Measurements from ENCODE around the gene CCL5. TPM values are rescaled to one million over a fixed set of nuclear protein-coding genes. Genes with fewer than 3 reads are reported as not detected.

The CCL5 gene
- polyA plus RNA-seq, 2 of the 4 experiments (the other 2 are of a cell fraction): 0.12 to 0.31 TPM

GRCh38 chr17:35889818-35890773, 9.9 kb upstream of the CCL5 start:
- FAIRE-seq: no peak
- ChIA-PET POLR2A (no interaction called here), CTCF (interaction anchor here (1.1 kb wide), 1 partner anchor 126 kb away, joined by 4 read pairs; no protein-coding TSS in a partner anchor)
- no peaks in the 10 kb centered on the region for H3K9me3 ChIP-seq
- H3K4me3 ChIP-seq: no peak overlapping the region
- peak in 1 of 2 experiments; percentile 41; a peak in 3 of 6 replicates for ATAC-seq
- peaks cover 15% of the 10 kb centered on the region for H3K4me1 ChIP-seq
- H3K27ac ChIP-seq: peak overlapping the region in 1 of 2 experiments; percentile 65; a peak in 4 of 6 replicates
- H3K4me2 ChIP-seq: peak overlapping the region; percentile 50
- no peak for TF ChIP-seq ZSCAN20 (CRISPR knock-in tag; IDR thresholded peaks at IDR 0.05)
- TF ChIP-seq KDM1A (IDR thresholded peaks at IDR 0.05; ENCODE audit: low read depth): no peak
- TF ChIP-seq CTCF (IDR thresholded peaks at IDR 0.05): no peak
- TF ChIP-seq CHD4 (IDR thresholded peaks at IDR 0.05; ENCODE audit: borderline replicate concordance): no peak
- TF ChIP-seq MYC (IDR thresholded peaks at IDR 0.05; ENCODE audit: borderline replicate concordance, low read length): no peak
- no peak for TF ChIP-seq RCOR1 (IDR thresholded peaks at IDR 0.05; ENCODE audit: low read depth, low read length)
- TF ChIP-seq CEBPB (IDR thresholded peaks at IDR 0.05): no peak
- no peak for TF ChIP-seq REST (IDR thresholded peaks at IDR 0.05)
- no peak for TF ChIP-seq HOXB13 (CRISPR knock-in tag; IDR thresholded peaks at IDR 0.05; ENCODE audit: low read depth)
- TF ChIP-seq MAX (IDR thresholded peaks at IDR 0.05): no peak
- TF ChIP-seq EHMT2 (IDR thresholded peaks at IDR 0.05; ENCODE audit: low read depth): no peak
- no peak for TF ChIP-seq HDAC2 (IDR thresholded peaks at IDR 0.05)
- no peak for TF ChIP-seq POLR2AphosphoS2 (conservative IDR thresholded peaks at IDR 0.05; ENCODE audit: low read length)
- TF ChIP-seq FOSL2 (IDR thresholded peaks at IDR 0.05): no peak
- no peak for TF ChIP-seq FOSL2 (CRISPR knock-in tag; IDR thresholded peaks at IDR 0.05)
- 48% methylated on average over 2 of the region's 2 CpGs for WGBS (ENCODE audit: missing lambda C conversion rate)
- DNase-seq (ENCODE audit: low read depth in 1 of 2, low spot score in 1 of 2): peak in 1 of 2 experiments; percentile 13

- no peak for ATAC-seq
- Histone ChIP-seq H3K27ac (no peak overlapping the region), H3K4me3 (no peak overlapping the region), H3K4me1 (peaks cover 15% of the 10 kb centered on the region), H3K9me3 (no peaks in the 10 kb centered on the region), H3K4me2 (no peak overlapping the region)
- no peak for FAIRE-seq
- no peak for TF ChIP-seq GATA3 (IDR thresholded peaks at IDR 0.05; ENCODE audit: borderline replicate concordance)
- no peak for TF ChIP-seq POLR2A (IDR thresholded peaks at IDR 0.05; ENCODE audit: low read length)
- no peak for TF ChIP-seq MAX (IDR thresholded peaks at IDR 0.05)
- no peak for TF ChIP-seq HEYL (CRISPR knock-in tag; IDR thresholded peaks at IDR 0.05)
- no peak for TF ChIP-seq HDAC2 (IDR thresholded peaks at IDR 0.05)
- no peak for TF ChIP-seq MAZ (IDR thresholded peaks at IDR 0.05; ENCODE audit: borderline replicate concordance, low read depth, low read length)
- TF ChIP-seq POLR2AphosphoS2 (conservative IDR thresholded peaks at IDR 0.05; ENCODE audit: low read length): no peak
- no peak for TF ChIP-seq CTCF (IDR thresholded peaks at IDR 0.05)
- TF ChIP-seq CBX2 (IDR thresholded peaks at IDR 0.05; ENCODE audit: borderline replicate concordance, low read depth): no peak
- TF ChIP-seq CEBPB (IDR thresholded peaks at IDR 0.05): no peak
- ChIA-PET POLR2A (no interaction called here), CTCF (interaction anchor here (1.1 kb wide), 1 partner anchor 125 kb away, joined by 4 read pairs; no protein-coding TSS in a partner anchor)
- DNase-seq (ENCODE audit: low read depth in 1 of 2, low spot score in 1 of 2): no peak
- WGBS (ENCODE audit: missing lambda C conversion rate): 56% methylated on average over 2 of the region's 2 CpGs
Observed at GRCh38 chr17:35889241-35889640, 9.1 kb upstream of the CCL5 start.

All from A549 (cell line).